Suprapubic skin (tissue), 4 donors: ENCODE data around the gene PLXNC1. TPM values are rescaled to one million over a fixed set of nuclear protein-coding genes. Genes with fewer than 3 reads are reported as not detected.

Experiments used
- DNase-seq, 2 donors: peaks; one replicate each; pipeline ENCODE4 v3.0.0-alpha.2; 2019; ENCODE audit warnings: low spot score in 2 of 2
- H3K27ac ChIP-seq: fragments of 200-600 bp; sonication (generic); one replicate; pipeline ENCODE4 v1.5.1; 2019
- H3K27me3 ChIP-seq: fragments of 200-600 bp; sonication (generic); one replicate; pipeline ENCODE4 v1.5.1; 2019
- H3K36me3 ChIP-seq: fragments of 200-600 bp; sonication (generic); one replicate; pipeline ENCODE4 v1.5.1; 2019
- H3K4me1 ChIP-seq: fragments of 200-600 bp; sonication (generic); one replicate; pipeline ENCODE4 v1.5.1; 2019
- H3K4me3 ChIP-seq: fragments of 200-600 bp; sonication (generic); one replicate; pipeline ENCODE4 v1.5.1; 2019; ENCODE audit warnings: mild to moderate bottlenecking
- H3K9me3 ChIP-seq: fragments of 200-600 bp; sonication (generic); one replicate; pipeline ENCODE4 v1.5.1; 2019
- CTCF ChIP-seq, 2 donors: fragments of 200-600 bp in 1 of 2; fragments of 450-650 bp in 1 of 2; sonication (generic) in 1 of 2; IDR thresholded peaks; one replicate each; pipeline ENCODE4 v1.5.1; 2016 to 2019; ENCODE audit warnings: antibody characterized with exemption in 2 of 2, mild to moderate bottlenecking in 1 of 2, moderate library complexity in 1 of 2
- EP300 ChIP-seq: sonication (generic); formaldehyde crosslinking; IDR thresholded peaks from one replicate; pipeline ENCODE4 v1.6.1; 2017; ENCODE audit warnings: antibody characterized with exemption
- POLR2A ChIP-seq, 2 donors: fragments of 450-650 bp; IDR thresholded peaks; one replicate each; pipeline ENCODE4 v1.6.1; 2017; ENCODE audit warnings: antibody characterized with exemption in 2 of 2, mild to moderate bottlenecking in 2 of 2, moderate library complexity in 2 of 2
- POLR2AphosphoS5 ChIP-seq, 3 donors: sonication (generic); formaldehyde crosslinking; IDR thresholded peaks; one replicate each; pipeline ENCODE4 v1.6.1; 2017; ENCODE audit warnings: antibody characterized with exemption in 3 of 3
- WGBS: methylation state at CpG from one replicate; pipeline ENCODE4 v1.1.5; 2018; 5-methylcytosine and 5-hydroxymethylcytosine counted together
- total RNA-seq, 4 donors: library from RNA; depleted of rRNA; stranded (reverse); fragments of >200 nt; gene quantifications; one replicate each; pipeline ENCODE4 v1.1.0, GENCODE V29; 2016

The PLXNC1 gene
- total RNA-seq, 4 donors from 2014 or later = 8.1 to 30.9 (median 15.3) TPM

- Histone ChIP-seq H3K4me1 (no peaks in the 10 kb centered on the region), H3K27ac (no peak overlapping the region), H3K36me3 (peaks cover 1% of the 10 kb centered on the region), H3K4me3 (no peak overlapping the region), H3K27me3 (no peaks in the 10 kb centered on the region), H3K9me3 (no peaks in the 10 kb centered on the region)
- 96% methylated on average over 6 of the region's 6 CpGs for WGBS
- no peak for DNase-seq
- TF ChIP-seq CTCF (IDR thresholded peaks at IDR 0.05) (no peak), EP300 (no peak), POLR2A (IDR thresholded peaks at IDR 0.05) (no peak), POLR2AphosphoS5 (IDR thresholded peaks at IDR 0.05) (no peak)
Observed at GRCh38 chr12:94340573-94340972, 192.2 kb downstream of the PLXNC1 start.

- H3K27ac ChIP-seq = no peak overlapping the region
- DNase-seq = no peak
- H3K4me1 ChIP-seq = no peaks in the 10 kb centered on the region
- TF ChIP-seq CTCF (IDR thresholded peaks at IDR 0.05) = no peak
- TF ChIP-seq POLR2AphosphoS5 (IDR thresholded peaks at IDR 0.05) = no peak
- TF ChIP-seq EP300 = no peak
- TF ChIP-seq POLR2A (IDR thresholded peaks at IDR 0.05) = no peak
- H3K4me3 ChIP-seq = no peak overlapping the region
- WGBS = 100% methylated on average over 1 of the region's 1 CpG
- H3K36me3 ChIP-seq = peaks cover 18% of the 10 kb centered on the region
- H3K9me3 ChIP-seq = peaks cover 21% of the 10 kb centered on the region
- no peaks in the 10 kb centered on the region for H3K27me3 ChIP-seq
Observed at GRCh38 chr12:94353130-94353529, 204.8 kb downstream of the PLXNC1 start.
